ENCODE results near the gene CAPNS2. TPM values are rescaled to one million over a fixed set of nuclear protein-coding genes. Genes with fewer than 3 reads are reported as not detected.

Gene CAPNS2
- total RNA-seq, 1 experiment from 2014 or later, result not detected

GRCh38 chr16:55569025-55569424 lies 2.5 kb downstream of the CAPNS2 start:
- BruUV-seq (replicated peaks), result no TSS peak
- no peak overlapping the region for H3K4me3 ChIP-seq (ENCODE audit: low read depth, low read length)
- no peak overlapping the region for H3K4me3 Mint-ChIP-seq (ENCODE audit: unreplicated experiment)
- POLR2A ChIA-PET, result no interaction called here
- TF ChIP-seq CTCF (IDR thresholded peaks at IDR 0.05; ENCODE audit: insufficient read depth in 1 of 2, low read depth in 1 of 2, low read length in 1 of 2, severe bottlenecking in 1 of 2, unreplicated experiment in 1 of 2), result no peak
- no peaks in the 10 kb centered on the region for H3K4me1 ChIP-seq
- intact Hi-C loops (cut with micrococcal nuclease; ENCODE audit: unreplicated experiment), result no loop called here
- H3K9me3 Mint-ChIP-seq (ENCODE audit: unreplicated experiment), result no peaks in the 10 kb centered on the region
- no peaks in the 10 kb centered on the region for H3K36me3 Mint-ChIP-seq (ENCODE audit: insufficient read depth, unreplicated experiment)
- no peaks in the 10 kb centered on the region for H3K36me3 ChIP-seq (ENCODE audit: control insufficient read depth, insufficient read depth, low read length)
- H3K27ac Mint-ChIP-seq (ENCODE audit: unreplicated experiment), result no peak overlapping the region
- no peak for DNase-seq
- CTCF ChIA-PET, result no interaction called here
- H3K27me3 Mint-ChIP-seq (ENCODE audit: insufficient read depth, unreplicated experiment), result no peaks in the 10 kb centered on the region
- H3K27me3 ChIP-seq (replicated peaks; ENCODE audit: control insufficient read depth, insufficient read depth, low read length), result no peaks in the 10 kb centered on the region
- H3K9me3 ChIP-seq, result no peaks in the 10 kb centered on the region
- no peaks in the 10 kb centered on the region for H3K4me1 Mint-ChIP-seq (ENCODE audit: low read depth, unreplicated experiment)

GRCh38 chr16:55570159-55570558 lies 3.7 kb downstream of the CAPNS2 start:
- intact Hi-C loops (cut with micrococcal nuclease; ENCODE audit: unreplicated experiment), result no loop called here
- ChIA-PET CTCF (no interaction called here), POLR2A (no interaction called here)
- no peak overlapping the region for H3K4me3 Mint-ChIP-seq (ENCODE audit: unreplicated experiment)
- no TSS peak for BruUV-seq (replicated peaks)
- H3K36me3 Mint-ChIP-seq (ENCODE audit: insufficient read depth, unreplicated experiment), result no peaks in the 10 kb centered on the region
- DNase-seq, result no peak
- no peaks in the 10 kb centered on the region for H3K27me3 ChIP-seq (replicated peaks; ENCODE audit: control insufficient read depth, insufficient read depth, low read length)
- H3K27me3 Mint-ChIP-seq (ENCODE audit: insufficient read depth, unreplicated experiment), result no peaks in the 10 kb centered on the region
- no peak for TF ChIP-seq CTCF (IDR thresholded peaks at IDR 0.05; ENCODE audit: insufficient read depth in 1 of 2, low read depth in 1 of 2, low read length in 1 of 2, severe bottlenecking in 1 of 2, unreplicated experiment in 1 of 2)
- no peak overlapping the region for H3K4me3 ChIP-seq (ENCODE audit: low read depth, low read length)
- H3K36me3 ChIP-seq (ENCODE audit: control insufficient read depth, insufficient read depth, low read length), result no peaks in the 10 kb centered on the region
- H3K4me1 ChIP-seq, result no peaks in the 10 kb centered on the region
- no peak overlapping the region for H3K27ac Mint-ChIP-seq (ENCODE audit: unreplicated experiment)
- no peaks in the 10 kb centered on the region for H3K9me3 Mint-ChIP-seq (ENCODE audit: unreplicated experiment)
- no peaks in the 10 kb centered on the region for H3K4me1 Mint-ChIP-seq (ENCODE audit: low read depth, unreplicated experiment)
- no peaks in the 10 kb centered on the region for H3K9me3 ChIP-seq

- Histone ChIP-seq H3K4me1 (no peaks in the 10 kb centered on the region), H3K4me3 (ENCODE audit: low read depth, low read length) (no peak overlapping the region), H3K36me3 (ENCODE audit: control insufficient read depth, insufficient read depth, low read length) (no peaks in the 10 kb centered on the region), H3K27me3 (replicated peaks; ENCODE audit: control insufficient read depth, insufficient read depth, low read length) (no peaks in the 10 kb centered on the region), H3K9me3 (no peaks in the 10 kb centered on the region)
- no peaks in the 10 kb centered on the region for H3K9me3 Mint-ChIP-seq (ENCODE audit: unreplicated experiment)
- no peak overlapping the region for H3K4me3 Mint-ChIP-seq (ENCODE audit: unreplicated experiment)
- no peak overlapping the region for H3K27ac Mint-ChIP-seq (ENCODE audit: unreplicated experiment)
- ChIA-PET CTCF (no interaction called here), POLR2A (no interaction called here)
- no peaks in the 10 kb centered on the region for H3K4me1 Mint-ChIP-seq (ENCODE audit: low read depth, unreplicated experiment)
- DNase-seq, result no peak
- intact Hi-C loops (cut with micrococcal nuclease; ENCODE audit: unreplicated experiment), result no loop called here
- no peaks in the 10 kb centered on the region for H3K27me3 Mint-ChIP-seq (ENCODE audit: insufficient read depth, unreplicated experiment)
- no peaks in the 10 kb centered on the region for H3K36me3 Mint-ChIP-seq (ENCODE audit: insufficient read depth, unreplicated experiment)
- BruUV-seq (replicated peaks), result no TSS peak
- TF ChIP-seq CTCF (IDR thresholded peaks at IDR 0.05; ENCODE audit: insufficient read depth in 1 of 2, low read depth in 1 of 2, low read length in 1 of 2, severe bottlenecking in 1 of 2, unreplicated experiment in 1 of 2), result no peak
Measured at GRCh38 chr16:55571191-55571897, 4.9 kb downstream of the CAPNS2 start.

Measured in Caco-2 (cell line).